NCI-H2227 treated with DMSO at 0.1 percent for 48 hours (cell line): ENCODE results near the gene POLDIP3.
"Not testable (repeated sequence)": the region's sequence is repeated elsewhere in the genome, so short reads cannot be mapped to it uniquely, and the experiment has no call there.

ENCODE experiments used
- DNase-seq: peaks from one replicate; lab custom pipeline; 2025; lab: John Stamatoyannopoulos, UW

The POLDIP3 gene

DNA sequence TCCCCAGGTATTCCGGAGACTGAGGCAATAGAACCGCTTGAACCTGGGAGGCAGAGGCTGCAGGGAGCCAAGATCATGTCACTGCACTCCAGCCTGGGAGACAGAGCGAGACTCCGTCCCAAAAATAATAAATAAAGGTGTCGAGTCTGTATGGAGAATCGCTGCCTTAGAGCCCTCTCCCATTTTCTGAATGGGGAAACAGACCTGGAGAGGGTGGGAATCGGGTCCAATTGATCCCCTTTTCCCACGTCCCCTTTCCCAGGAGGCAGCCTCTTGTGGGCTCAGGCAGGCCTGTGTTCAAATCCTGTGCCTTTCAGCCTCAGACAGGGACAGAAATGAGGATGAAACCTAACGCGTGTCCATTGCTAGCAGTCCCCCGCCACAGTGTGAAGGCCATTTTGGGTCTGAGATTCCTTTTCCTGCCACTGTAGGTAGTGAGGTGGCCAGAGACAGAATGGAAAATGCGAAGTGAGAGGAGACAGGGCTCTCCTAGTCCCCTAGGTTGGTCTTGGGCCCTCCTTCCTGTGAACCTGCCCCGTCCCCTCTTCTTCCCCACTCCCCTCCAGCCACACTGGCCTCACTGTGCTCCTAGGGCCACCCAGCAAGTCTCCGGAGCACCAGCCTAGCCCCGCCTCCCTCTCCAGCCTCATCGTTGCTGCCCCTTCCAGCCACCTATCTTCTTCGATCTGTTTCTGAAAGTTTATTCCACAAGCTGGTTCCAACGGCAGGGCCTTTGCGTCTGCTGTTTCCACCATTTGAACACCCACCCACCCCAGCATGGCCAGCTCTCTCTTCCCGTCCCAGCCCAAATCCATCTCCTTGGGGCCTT lies 2.7 kb upstream of the POLDIP3 start:
- DNase-seq, result no peak

DNA sequence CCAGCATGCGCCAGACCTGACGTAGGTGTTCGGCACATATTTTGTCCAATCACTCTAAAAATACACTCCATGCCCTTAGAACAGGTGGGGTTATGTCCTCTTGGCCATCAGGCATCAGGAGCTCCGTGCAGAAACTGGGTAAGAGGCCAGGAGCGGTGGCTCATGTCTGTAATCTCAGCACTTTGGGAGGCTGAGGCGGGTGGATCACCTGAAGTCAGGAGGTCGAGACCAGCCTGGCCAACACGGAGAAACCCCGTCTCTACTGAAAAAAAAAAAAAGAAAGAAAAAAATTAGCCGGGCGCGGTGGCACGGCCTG lies 1.1 kb upstream of the POLDIP3 start:
- not testable (repeated sequence) for DNase-seq

DNA sequence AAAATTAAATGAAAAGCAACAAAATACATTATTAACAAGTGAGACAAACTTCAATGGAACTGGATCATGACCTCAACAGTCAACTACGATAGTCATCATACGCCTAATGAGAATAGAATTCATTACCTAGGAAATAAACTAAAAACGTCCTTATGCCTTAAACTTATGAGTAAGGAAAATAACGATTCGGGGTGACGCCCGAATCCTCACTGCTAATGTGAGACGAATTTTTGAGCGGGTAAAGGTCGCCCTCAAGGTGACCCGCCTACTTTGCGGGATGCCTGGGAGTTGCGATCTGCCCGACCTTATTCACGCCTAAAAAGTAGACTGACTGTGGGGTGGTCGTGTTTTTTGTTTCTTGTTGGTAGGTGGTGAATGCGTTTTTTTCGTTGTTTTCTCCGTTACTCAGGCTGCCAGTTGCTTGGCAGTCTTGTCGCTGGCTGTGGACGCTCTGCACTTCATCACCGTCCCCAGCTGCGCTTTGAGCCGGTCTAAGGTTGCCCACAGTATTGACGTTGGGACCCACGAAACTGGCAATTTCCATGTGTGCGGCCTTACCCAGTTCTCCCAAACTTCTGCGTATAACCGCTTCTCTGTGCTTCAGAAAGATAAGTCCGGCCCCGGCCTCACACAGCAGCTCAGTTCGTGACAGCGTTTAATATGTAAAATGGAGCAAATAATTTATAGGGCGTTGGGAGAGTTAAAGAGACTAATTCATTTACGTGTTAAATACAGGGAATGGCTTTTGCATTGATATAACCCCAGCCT lies 593 bp upstream of the POLDIP3 start:
- DNase-seq, result peak; percentile 96

DNA sequence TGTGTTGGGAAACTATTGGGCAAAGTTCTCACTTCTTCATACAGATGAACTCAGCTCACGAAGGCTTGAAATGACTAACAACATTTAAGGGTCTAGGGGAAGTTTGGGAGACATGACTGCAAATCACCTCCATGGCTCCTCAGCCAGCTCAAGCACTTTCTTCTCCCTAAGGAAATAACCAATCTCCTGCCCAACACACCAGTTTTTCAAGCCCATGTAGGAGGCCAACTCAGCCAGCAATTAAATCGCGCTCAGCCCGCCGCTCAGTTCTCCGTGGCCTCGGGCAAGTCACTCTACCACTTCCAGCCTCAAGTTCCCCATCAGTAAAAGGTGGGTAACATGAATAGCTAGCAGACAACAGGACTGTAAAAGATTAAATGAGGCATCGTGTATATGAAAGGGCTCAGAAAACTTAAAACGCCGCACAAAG lies 796 bp downstream of the POLDIP3 start:
- DNase-seq, result no peak

DNA sequence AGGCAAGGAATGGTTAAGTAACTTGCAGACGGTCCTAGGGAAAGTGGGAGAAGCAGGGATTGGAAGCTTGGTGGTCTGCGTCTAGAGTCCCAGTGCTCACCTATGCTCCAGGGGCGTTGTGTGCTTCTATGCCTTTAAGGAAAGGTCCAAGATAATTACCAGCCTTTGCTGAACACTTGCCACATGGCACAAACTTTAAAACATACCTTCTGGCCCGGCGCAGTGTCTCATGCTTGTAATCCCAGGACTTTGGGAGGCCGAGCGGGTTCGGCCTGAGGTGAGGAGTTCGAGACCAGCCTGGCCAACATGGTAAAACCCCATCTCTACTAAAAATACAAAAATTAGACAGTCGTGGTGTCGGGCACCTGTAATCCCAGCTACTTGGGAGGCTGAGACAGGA lies 2.3 kb downstream of the POLDIP3 start:
- DNase-seq, result no peak

DNA sequence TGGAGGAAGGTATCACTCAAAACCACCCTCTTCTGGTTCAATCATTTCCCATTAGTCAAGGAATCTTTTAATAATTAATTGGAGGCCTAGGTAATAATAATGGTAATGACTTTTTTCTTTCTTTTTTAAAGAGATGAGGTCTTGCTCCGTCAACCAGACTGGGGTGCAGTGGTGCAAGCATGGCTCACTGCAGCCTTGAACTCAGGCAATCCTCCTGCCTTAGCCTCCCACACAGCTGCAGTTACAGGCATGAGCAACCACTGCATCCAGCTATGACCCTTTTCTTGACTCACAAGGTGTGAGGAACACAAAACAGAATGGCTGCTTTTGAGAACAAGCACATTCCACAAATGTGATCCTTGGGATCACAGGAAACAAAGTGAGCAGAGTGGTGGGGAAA lies 3.6 kb downstream of the POLDIP3 start:
- DNase-seq, result no peak

DNA sequence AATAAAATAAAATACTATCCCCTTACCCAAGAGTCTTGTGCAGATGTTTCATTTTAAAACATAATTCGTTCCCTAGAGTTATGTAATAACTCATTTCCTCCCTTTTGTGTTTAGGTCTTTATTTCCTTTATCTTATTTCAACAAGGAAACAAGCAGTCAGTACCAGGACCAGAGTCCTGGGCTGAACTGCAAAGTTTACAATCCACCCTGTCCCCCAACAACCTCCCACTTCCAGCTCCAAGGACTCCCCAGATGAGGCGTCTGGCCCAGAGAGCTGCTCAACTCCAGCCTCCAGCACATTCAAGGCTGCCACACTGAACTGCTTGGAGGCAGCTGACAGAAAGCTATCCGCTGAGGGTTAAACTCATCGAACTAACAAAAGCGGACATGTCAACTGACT lies 4.5 kb downstream of the POLDIP3 start:
- DNase-seq, result no peak

DNA sequence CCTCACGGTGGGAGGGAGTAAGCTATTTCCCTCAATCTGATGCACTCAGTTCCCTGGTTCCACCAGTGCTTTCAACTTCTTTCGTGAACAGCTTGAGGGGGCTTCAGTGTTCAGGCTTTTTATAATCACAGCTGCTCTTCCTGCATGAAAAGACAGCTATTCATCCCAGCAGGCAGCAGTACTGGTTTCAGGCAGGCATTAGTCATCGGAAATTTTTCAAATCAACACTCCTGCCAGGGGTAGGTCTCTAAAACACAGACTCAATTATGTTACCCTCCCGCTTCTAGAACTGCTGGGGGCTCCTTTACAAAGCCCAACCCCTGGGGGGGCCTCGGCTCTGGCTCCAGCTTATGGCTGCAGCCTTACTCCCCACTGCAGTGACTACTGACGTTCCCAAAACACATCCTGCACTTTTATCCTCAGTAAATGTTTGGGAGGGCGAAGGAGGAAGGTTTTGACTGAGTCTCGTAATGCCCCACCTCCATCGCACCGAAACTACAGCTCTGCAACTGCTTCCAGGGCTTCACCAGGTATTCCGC lies 5.8 kb downstream of the POLDIP3 start:
- DNase-seq, result peak; percentile 74

DNA sequence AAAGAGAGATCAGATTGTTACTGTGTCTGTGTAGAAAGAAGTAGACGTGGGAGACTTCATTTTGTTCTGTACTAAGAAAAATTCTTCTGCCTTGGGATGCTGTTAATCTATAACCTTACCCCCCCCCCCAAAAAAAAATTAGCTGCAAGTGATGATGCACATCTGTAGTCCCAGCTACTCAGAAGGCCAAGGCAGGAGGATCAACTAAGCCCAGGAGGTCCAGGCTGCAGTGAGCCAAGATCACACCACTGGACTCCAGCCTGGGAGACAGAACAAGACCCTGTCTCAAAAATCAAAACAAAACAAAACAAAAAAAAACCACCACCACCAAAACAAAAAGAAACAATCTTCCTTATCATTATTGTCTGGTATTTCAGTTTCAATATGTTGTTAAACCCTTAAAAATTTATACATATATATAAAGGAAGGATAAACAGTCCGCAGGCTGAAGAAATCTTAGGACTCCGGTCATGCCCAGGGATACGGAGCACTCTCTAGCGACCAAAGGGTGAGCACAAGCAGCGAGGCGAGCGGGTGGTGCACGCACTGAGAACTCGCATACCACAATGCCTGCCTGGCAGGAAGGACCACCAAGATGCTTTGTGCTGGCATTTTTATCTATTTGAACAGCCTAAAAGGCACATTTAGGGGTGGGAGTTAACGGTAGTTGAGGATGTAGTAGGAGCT lies 6.4 kb downstream of the POLDIP3 start:
- no peak for DNase-seq

DNA sequence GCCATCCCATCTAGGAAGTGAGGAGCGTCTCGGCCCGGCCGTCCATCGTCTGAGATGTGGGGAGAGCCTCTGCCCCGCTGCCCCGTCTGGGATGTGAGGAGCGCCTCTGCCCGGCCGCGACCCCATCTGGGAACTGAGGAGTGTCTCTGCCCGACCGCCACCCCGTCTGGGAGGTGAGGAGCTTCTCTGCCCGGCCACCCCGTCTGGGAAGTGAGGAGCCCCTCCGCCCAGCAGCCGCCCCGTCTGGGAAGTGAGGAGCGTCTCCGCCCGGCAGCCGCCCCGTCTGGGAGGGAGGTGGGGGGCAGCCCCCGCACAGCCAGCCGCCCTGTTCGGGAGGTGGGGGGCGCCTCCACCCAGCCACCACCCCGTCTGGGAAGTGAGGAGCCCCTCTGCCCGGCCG lies 7.0 kb downstream of the POLDIP3 start:
- not testable (repeated sequence) for DNase-seq

DNA sequence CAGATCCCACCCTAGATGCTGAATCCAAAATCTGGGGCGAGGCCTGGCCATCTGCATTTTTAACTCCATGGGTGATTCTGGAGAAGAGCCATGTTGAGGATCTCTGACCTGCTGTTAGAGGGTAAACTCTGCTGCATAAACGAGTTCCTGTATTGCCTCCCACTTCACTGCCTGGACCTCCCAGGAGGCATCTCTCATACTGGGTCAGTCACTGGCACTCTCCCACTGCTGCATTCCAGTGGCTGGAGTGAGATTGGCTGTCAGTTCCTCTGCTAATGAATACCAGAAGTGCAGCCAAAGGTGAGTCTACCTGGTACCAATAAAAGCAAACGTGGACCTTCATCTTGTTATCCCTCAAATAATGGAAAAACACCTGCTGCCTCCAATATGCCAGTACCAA lies 10.3 kb downstream of the POLDIP3 start:
- DNase-seq, result no peak

DNA sequence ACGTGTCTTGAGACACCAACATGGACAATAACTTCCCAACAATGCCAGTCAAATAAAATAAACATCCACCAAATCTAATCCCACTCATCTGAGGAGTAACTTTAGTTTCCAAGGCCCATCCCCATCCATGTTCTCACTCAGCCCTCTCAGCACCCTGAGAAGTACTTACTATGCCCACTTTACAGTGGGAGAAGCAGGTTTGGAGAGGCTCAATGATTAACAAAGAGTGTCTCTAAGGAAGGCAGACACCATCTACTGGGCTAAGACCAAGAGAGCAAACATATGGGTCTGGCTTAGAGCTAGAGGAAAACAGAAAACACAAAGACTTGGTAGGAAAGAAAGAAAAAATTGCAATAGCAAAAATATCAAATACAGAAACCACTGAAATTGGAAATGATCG lies 11.3 kb downstream of the POLDIP3 start:
- DNase-seq, result no peak

DNA sequence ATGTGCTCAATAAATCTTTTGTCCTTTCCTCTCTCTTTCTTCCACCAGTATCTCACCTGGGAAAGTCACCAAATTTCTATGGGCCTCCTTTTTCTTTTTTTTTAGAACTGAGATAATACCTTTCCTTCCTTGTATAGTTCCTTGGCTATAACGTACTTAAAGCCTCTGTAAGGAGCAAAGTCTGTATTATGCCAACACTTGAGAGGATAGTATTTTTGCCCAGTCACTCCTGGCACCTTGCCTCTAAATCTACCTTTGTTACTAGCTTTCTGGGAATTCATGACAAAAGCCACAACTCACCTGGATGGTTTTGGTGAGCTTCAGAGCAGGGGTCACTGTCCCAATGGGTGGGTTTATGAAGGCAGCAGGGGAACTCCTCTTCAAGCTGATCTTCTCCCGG lies 12.2 kb downstream of the POLDIP3 start:
- no peak for DNase-seq

DNA sequence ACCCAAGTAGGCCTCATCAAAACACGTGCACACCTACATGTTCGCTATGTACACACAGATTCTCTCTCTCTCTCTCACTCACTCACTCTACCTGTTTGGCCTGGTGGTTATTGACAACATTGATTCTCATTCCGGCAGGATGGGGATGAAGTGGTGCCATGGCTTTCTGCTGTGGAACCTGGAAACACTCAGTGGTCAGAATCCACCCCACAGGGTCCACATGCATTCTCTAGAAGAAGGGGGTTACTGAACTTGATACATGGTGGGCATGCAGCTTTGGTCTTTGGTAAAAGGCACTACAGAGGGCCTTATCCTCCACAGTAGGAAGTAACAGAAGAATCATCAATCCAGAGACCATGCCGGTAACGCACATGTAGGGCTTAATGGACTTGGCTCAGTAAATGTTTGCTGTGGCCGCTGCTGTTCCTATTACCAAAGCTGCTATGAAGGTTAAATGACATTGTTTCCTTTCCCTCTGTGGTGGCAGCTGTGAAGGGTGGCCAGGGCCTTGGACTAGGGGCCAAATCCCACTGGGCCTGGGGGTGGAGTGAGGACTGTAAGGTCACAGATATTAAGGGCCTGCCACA lies 12.7 kb downstream of the POLDIP3 start:
- DNase-seq, result no peak

DNA sequence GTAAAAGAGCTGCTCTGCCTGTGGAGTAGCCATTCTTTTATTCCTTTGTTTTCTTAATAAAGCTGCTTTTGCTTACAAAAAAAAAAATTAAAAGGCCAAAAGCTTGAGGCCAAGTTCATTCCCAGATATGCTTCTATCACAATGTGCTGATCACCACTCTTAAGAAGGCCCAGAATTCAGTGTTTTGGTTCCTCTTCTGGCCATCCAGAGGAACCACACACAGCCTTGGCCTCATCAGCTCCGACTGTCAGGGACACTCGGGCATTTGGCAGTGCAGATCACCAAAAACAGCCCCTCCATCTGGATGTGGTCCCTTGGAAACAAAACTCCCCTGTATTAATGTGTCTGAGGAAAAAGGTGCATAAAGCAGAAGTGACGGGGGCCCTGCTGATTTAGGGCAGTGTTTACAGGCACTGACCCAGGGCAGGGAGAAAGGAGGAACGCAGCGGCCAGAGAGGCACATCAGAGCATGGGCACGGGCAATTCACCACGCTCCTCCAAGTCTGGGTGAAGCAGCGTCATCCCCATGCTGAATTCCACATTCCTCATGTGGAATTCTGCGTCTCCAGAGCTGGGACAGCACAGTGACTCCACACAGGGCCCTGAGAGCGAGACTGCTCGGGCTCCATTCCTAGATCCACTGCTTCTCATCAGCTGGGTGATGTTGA lies 17.7 kb downstream of the POLDIP3 start:
- no peak for DNase-seq

DNA sequence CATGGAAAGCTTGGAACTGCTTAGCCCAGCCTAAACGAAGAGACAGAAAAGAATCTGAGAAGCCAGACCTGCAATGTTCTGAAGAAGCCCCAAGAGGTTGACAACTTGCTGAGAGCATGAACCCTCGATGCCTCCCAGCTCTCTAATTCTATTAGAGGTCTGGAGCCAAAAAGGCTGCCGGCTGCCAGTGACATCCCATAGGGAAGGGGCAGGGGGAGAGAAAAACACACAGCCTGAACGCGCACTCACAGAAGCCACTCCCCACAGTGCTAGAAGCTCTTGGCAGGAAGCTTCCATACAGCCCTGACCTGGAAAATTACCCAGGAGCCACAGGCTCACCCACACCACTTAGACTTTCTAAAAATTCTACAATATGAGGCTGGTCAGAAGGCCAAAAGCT lies 18.3 kb downstream of the POLDIP3 start:
- peak; percentile 36 for DNase-seq

DNA sequence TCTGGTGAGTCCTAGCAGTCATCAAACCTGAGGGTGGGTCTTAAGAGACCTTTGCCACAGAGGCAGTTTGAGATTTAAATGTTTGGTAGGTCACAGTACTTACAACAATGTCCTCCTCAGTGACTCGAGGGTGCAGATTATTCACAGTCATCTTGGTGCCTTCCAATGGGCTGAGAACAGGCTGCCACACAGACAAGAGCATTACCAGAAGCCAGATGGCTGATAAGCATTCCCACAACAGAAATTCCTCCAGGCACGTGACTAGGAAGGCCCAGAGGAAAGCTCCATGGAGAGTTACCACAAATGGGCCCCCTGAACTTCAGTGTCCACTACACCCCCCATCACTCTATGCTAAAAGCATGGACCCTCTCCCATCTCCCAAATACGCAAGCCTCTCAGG lies 19.2 kb downstream of the POLDIP3 start:
- no peak for DNase-seq

DNA sequence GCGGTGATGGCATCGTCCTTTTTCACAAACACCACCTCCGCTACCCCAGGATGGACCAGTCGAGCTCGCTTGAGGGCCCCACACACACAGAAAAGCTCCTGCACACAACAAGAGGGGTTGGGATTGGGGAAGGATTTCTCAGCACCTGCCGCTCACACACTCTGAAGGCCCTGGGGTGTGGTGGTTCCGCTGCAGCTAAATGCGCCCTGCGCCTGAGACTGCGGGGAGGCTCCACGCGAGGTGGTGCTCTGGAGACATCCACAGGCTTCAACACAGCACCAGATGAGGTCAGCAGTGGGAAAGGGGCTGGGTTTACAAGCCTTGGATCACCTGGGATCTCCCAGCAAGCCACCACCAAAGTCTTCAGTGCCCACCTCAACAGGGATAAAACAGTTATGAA lies 22.7 kb downstream of the POLDIP3 start:
- DNase-seq, result no peak

DNA sequence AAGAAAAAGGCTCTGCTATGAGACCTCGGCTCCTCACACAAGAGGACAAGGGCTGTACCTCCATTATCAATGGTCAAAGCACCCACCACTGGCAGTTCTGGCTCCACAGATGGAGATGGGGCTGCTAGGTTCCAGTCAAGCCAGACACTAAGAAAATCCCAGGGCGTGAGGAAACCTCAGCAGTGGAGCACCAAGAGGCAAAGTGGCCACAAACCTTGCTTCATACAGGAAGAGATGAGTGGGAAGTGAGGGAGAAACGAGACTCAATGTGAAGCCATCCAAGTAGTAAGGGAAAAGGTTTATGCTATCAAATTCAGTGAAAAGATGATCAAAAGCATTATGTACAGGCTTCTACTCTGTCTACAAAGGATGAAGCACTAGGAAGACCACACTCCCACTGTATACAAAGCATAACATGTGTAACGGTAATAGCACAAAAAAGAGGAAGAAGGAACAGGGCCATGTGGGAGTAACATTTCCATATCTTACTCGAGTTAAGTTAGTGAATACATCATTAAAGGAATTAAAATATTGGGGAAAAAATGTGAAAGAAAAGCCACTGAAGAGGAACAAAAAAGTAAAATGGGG lies 27.0 kb downstream of the POLDIP3 start:
- DNase-seq, result no peak

DNA sequence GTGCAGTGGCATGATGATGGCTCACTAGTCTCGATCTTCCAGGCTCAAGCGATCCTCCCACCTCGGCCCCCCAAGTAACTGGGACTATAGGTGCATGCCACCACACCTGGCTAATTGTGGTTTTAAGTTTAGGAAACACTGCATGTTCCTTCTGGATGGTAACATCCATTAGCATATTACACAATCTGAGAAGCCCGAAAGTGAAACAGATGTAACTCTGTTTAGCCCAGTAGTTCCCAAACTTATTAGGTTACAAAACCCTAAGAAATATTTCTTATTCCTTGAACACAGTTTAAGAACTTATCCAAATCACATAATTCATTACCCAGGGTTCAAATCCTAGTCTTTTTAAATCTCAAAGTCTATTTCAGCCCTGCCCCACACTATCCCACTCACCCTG lies 28.3 kb downstream of the POLDIP3 start:
- no peak for DNase-seq

DNA sequence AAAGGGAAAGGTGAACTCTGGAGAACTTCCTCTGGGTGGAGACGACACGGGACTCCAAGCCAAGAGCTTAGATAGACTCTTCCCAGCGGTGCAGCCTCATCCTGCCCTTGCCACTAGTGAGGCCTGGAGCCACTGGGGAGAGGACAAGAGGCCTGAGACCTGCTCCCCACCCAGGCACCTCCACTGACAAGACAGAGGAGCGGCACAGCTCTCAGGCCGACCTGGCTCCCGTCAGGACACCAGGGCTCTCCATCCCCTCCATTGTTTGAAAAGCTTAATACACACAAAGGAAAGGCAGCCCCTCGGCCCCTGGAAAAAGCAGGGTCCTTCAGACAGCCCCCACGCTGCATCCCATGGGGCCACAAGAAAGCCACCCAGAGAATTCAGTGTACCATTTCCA lies 29.6 kb downstream of the POLDIP3 start:
- no peak for DNase-seq
